ENCODE data around the gene CCDC33.

Gene CCDC33

GRCh38 chr15:74373731-74374647, 137.9 kb downstream of the CCDC33 start (continued):
- TF ChIP-seq PRDM6 (tag by site-specific recombination; IDR thresholded peaks at IDR 0.05) (no peak), RBAK (tag by site-specific recombination; IDR thresholded peaks at IDR 0.05) (no peak), ZNF175 (tag by site-specific recombination; IDR thresholded peaks at IDR 0.05) (no peak), ZIC2 (tag by site-specific recombination; IDR thresholded peaks at IDR 0.05) (peak; percentile 83), ZNF146 (tag by site-specific recombination; IDR thresholded peaks at IDR 0.05) (no peak), ZSCAN5A (tag by site-specific recombination; IDR thresholded peaks at IDR 0.05) (no peak), GFI1B (tag by site-specific recombination; IDR thresholded peaks at IDR 0.05) (no peak), ZNF600 (tag by site-specific recombination; IDR thresholded peaks at IDR 0.05) (peak; percentile 100), REST (tag by site-specific recombination; IDR thresholded peaks at IDR 0.05) (peak; percentile 15; the same call in 1 of the 2 replicates), ZNF529 (tag by site-specific recombination; IDR thresholded peaks at IDR 0.05; ENCODE audit: insufficient replicate concordance) (no peak), ZSCAN23 (tag by site-specific recombination; IDR thresholded peaks at IDR 0.05) (0 out of 2 replicates have a peak, but pooled peaks have one; percentile 32), ZNF776 (tag by site-specific recombination; IDR thresholded peaks at IDR 0.05; ENCODE audit: borderline replicate concordance) (no peak), ZNF274 (IDR thresholded peaks at IDR 0.05; ENCODE audit: low read length) (no peak), ZNF274 (tag by site-specific recombination; IDR thresholded peaks at IDR 0.05; ENCODE audit: borderline replicate concordance) (no peak), ZBTB26 (tag by site-specific recombination; optimal IDR thresholded peaks at IDR 0.05) (peak; percentile 92), SALL2 (tag by site-specific recombination; IDR thresholded peaks at IDR 0.05; ENCODE audit: borderline replicate concordance) (no peak), YY1 (tag by site-specific recombination; IDR thresholded peaks at IDR 0.05) (no peak), ZNF280D (tag by site-specific recombination; IDR thresholded peaks at IDR 0.05) (no peak), TRIM28 (IDR thresholded peaks at IDR 0.05; ENCODE audit: borderline replicate concordance, low read length) (no peak), MZF1 (tag by site-specific recombination; IDR thresholded peaks at IDR 0.05; ENCODE audit: borderline replicate concordance) (peak; percentile 89), OVOL3 (tag by site-specific recombination; IDR thresholded peaks at IDR 0.05) (no peak), ZNF311 (tag by site-specific recombination; IDR thresholded peaks at IDR 0.05; ENCODE audit: borderline replicate concordance) (no peak), ZNF626 (tag by site-specific recombination; IDR thresholded peaks at IDR 0.05) (no peak), ZNF202 (tag by site-specific recombination; IDR thresholded peaks at IDR 0.05; ENCODE audit: borderline replicate concordance) (no peak), ZNF670 (tag by site-specific recombination; IDR thresholded peaks at IDR 0.05; ENCODE audit: low read depth) (no peak), ZXDB (tag by site-specific recombination; IDR thresholded peaks at IDR 0.05) (peak; percentile 83)
